GM19463 (cell line): ENCODE data around the gene PRKCZ.
"Not testable (repeated sequence)": the region's sequence is repeated elsewhere in the genome, so short reads cannot be mapped to it uniquely, and the experiment has no call there.

Source experiments
- ATAC-seq: cut with Tn5 transposase; IDR thresholded peaks from one replicate; pipeline ENCODE4 v1.9.1; 2021; ENCODE audit warnings: mild to moderate bottlenecking, moderate library complexity; ENCODE audit not compliant: unreplicated experiment

The PRKCZ gene

DNA sequence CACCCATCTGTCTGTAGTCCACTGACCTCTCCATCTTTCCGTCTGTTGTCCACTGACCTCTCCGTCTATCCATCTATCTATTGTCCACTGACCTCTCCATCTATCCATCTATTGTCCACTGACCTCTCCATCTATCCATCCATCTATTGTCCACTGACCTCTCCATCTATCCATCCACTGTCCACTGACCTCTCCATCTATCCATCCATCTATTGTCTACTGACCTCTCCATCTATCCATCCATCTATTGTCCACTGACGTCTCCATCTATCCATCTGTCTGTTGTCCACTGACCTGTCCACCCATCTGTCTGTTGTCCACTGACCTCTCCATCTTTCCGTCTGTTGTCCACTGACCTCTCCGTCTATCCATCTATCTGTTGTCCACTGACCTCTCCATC lies 97.7 kb downstream of the PRKCZ start:
- ATAC-seq: not testable (repeated sequence)

DNA sequence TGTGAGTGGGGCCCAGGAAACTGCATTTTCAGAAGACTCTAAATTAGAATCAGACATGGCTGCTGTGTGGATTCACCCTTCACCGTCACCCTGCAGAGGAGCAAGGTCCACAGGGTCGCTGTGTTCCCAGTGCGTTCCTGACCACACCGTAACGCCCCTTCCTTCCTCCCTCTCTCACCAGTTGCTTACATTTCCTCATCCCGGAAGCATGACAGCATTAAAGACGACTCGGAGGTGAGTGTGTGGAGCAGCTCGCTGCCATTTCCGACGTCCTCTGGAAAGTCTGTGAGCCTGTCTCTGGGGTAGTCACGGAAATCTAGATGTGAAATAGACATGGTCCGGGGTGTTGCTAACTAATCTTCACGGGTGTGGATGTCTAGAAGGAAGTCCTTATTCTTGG lies 98.5 kb downstream of the PRKCZ start:
- no peak for ATAC-seq

DNA sequence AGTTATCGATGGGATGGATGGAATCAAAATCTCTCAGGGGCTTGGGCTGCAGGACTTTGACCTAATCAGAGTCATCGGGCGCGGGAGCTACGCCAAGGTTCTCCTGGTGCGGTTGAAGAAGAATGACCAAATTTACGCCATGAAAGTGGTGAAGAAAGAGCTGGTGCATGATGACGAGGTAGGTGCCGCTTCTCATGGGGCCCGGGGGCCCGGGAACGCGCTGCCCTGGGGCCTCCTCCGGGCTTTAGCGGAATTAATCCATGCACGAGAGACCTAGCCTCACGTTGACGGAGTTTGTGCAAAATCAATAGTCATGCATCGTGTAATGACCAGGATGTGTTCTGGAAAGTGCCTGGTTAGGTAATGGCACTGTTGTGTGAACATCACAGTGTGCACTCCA lies 100.6 kb downstream of the PRKCZ start:
- no peak for ATAC-seq

DNA sequence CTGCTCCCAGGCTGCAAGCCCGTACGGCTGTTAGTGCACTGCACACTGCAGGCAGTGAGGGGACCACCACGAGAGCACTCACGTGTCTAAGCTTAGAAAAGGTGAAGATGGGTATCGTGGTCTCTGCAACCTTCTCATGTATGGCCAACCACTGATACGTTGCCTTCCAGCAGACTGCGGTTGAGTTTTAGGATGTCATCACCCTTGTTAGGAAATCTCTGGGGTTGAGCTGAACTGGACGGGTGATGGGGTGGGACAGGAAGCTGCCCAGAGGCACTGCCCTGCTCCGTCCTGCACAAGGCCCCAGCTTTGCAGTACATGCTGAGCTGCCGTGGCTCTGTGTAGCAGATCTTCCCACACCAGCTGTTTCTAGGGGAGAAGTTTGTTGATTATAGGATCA lies 101.0 kb downstream of the PRKCZ start:
- ATAC-seq: no peak

DNA sequence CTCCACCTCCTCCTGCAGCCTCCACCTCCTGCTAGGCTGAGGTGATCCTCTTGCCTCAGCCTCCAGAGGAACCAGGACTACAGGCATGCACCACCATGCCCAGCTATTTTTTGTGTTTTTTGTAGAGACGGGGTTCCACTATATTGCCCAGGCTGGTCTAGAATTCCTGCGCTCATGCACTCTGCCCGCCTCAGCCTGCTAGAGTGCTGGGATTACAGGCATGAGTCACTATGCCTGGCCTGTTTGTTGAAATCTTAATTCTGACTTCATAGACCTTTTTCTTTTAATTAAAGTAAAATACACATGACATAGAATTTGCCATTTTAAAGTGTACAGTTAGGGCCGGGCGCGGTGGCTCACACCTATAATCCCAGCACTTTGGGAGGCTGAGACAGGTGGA lies 101.7 kb downstream of the PRKCZ start:
- ATAC-seq: no peak

DNA sequence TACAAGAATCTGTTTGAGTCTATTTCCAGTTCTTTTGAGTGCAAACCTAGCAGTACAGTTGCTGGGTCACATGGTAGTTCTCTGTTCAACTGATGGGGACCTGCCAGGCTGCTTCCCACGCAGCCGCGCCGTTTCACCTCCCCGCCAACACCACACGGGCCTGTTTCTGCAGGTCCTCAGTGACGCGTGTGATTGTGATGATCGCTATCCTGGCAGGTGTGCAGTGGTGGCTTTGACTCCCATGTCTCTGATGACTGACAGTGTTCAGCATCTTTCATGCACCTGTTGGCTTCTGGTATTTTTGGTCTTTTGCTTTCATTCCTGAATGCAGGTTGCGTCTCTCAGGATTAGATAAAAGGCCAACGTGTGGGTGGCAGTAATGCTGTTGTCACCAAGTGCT lies 102.7 kb downstream of the PRKCZ start:
- ATAC-seq: no peak

DNA sequence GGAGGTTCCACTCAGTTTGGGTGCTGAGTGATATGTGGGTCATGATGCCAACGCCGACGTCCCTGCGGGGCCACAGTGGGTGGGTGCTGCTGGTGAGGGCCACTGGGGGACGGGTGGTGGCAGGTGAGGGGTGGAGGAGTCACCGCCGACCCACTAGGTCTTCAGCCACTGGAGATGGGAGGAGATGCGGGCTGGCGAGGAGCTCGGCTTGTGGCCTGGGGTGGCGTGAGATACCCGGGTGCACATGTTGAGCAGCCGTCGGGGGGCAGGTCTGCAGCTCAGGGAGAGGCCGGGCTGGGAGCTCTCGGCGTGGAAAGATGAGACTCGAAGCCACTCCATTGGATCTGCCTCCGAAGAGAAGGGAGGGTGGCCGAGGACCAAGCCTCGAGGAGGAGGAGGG lies 103.8 kb downstream of the PRKCZ start:
- no peak for ATAC-seq

DNA sequence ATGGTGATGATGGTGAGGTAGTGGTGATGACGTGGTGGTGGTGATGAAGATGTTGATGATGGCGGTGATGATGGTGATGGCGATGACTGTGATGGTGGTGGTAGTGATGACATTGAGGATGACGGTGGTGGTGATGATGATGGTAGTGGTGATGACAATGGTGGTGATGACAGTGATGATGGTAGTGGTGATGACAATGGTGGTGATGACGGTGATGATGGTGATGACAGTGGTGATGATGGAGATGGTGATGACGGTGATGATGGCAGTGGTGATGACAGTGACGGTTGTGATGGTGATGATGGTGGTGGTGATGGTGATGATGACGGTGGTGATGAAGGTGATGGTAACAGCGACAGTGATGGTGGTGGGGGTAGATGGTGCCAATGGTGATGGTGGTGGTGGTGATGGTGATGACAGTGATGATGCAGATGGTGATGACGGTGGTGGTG lies 105.0 kb downstream of the PRKCZ start:
- no peak for ATAC-seq

DNA sequence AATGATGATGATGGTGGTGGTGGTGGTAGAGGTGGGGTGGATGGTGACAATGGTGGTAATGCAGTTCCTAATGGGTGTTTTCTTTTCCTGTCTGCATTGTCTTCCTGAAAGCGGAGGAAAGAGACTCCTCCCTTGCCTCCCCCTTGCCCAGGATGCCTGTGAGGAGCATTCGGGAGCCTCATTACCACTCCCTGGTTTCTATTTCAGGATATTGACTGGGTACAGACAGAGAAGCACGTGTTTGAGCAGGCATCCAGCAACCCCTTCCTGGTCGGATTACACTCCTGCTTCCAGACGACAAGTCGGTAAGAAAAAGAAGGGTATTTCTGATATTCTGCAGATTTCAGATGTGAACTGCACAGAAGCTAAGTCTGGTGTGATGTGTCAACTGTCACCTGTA lies 105.6 kb downstream of the PRKCZ start:
- ATAC-seq: no peak

DNA sequence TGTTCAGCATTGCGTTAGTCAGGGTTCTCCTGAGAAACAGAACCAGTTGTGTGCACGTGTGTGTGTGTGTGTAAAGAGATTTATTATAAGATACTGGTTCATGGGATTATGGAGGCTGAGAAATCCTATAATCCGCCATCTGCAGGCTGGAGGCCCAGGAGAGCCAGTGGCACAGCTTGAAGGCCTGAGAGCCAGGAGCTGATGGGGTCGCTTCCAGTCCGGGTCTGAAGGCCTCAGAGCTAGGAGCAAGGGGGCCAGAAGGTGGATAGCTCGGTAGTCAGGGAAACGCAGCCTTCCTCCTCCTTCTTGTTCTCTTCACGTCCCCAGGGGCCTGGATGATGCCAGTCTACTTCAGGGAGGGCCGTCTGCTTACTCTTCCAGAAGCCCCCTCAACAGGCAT lies 106.7 kb downstream of the PRKCZ start:
- ATAC-seq: no peak

DNA sequence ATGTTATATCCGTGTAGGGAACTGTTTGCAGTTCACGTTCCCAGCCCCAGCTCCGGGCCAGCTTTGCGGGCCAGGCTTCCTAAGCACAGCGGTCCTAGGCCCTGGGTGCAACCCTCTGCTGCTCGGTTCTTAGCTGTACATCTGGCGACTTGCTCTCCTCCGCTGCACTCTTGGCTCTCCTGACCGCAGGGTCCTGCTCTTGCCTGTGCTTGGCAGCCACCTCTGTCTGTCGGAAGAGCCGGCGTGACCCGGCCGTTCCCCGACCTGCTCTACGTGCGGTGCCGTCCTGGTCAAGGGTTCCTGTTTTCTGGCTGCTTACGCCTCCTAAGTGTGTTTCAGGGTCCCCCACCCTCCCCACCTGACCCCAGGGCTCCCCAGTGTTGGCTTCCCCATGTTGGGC lies 107.6 kb downstream of the PRKCZ start:
- ATAC-seq: no peak

DNA sequence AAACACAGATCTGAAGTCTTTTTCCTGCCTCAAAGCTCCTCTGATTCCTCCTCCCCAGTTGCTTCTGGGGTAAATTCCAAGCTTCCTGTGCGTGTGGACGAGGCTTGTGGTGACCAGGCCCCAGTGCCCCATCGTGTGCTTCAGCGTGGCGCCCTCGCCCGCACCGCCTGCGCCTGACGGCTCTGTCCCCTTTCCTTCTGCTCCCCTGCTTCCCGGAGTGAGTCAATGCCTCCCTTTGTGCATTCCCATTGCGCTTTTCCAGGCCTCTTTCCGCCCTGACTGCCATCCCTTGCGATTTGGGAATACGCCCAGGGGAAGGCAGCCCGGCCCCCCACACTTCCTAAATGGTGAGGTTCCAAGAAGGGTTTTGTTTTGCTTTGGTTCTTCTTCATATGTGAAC lies 108.1 kb downstream of the PRKCZ start:
- ATAC-seq: no peak

DNA sequence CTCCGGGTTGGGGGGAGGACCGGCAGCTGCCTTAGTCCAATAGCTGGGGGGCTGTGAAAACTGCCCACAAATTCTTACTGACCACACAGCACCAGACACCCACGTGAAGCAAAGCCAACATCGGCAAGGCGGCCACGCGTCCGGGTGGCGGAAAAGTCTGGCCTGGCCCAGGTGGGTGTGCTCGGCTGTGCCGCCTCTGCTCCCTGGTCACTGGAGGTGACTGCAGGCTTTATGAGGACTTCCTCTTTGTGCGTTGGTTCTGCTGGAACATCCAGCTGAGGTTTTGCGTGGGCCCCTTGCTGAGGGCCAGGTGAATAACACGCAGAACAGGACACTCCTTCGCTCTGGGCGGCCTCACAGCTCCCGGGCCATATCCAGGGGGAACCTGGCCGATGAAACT lies 108.9 kb downstream of the PRKCZ start:
- no peak for ATAC-seq

DNA sequence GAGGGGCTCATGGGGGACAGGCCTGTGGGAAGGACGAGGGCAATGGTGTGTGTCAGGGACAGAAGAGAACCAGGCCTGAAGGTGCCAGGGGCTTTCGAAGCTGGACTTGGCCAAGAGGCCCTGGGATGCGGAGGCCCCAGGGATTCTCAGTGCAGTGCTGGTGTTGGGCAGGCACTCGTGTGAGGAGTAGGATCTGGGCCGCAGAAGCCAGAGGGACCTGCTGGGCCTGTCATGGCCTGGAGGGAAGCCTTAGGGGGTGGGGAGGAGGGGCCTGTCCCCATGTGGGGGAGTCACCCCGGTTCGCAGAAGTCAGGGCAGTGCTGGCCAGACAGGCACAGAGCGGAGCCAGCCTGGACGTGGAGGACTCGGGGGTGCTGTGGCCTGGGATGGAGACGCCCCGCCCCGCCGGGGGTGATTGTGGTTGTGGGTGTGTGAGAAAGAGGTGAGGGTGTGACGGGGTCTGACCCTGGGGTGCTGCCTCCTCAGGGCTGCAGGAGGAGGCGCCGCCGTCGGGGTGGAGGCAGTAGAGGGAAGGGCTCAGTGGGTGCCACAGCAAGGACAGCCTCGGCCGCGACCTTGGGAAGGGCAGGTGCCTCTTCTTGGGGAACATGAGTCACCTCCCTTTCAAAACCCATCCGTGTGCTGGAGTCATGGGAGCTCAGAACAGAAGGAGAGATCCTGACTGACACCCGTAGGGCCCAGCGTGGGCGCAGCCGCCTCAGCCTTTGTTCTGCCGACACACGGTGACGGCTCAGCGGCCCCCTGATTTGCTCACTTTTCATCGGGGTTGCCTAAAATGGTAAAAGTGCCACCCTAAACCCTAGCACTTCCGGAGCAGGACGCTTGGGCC lies 110.5 kb downstream of the PRKCZ start:
- ATAC-seq: no peak

DNA sequence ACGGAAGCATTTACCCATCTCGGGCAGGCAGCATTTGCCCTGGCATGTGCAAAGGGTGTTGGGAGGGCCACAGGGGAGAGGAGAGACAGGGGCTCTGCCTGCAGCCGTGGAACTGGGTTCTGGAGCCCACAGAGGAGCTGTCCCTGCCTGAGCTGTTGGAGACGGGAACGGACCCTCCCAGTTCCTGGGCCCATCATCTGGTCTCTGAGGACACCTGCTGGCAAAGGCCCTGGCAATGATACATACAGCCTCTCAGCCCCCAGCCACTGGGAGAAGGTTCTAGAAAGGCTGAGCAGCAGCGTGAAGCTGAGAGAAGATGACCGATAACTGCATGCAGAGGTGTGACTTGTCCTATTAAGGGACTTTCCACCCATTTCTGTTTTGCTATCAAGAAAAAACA lies 113.0 kb downstream of the PRKCZ start:
- no peak for ATAC-seq

DNA sequence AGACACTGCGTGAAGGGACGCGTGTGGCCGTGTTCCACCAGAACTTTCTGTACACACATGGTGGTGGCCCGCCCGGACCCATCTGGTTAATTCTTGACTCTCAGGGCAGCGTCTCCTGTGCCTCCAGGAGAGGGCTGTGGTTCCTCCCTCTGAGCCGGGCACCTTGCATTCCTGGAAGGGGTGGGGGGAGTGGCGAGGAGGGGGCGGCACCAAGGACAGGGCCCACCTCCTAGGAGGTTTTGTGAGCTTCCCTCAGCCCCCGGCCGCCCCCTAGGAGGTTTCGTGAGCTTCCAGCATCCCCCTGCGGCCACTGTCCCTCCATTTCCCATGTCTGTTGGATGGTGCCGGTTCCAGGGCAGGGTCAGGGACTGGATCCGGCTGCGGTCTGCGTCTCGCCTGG lies 115.4 kb downstream of the PRKCZ start:
- no peak for ATAC-seq

DNA sequence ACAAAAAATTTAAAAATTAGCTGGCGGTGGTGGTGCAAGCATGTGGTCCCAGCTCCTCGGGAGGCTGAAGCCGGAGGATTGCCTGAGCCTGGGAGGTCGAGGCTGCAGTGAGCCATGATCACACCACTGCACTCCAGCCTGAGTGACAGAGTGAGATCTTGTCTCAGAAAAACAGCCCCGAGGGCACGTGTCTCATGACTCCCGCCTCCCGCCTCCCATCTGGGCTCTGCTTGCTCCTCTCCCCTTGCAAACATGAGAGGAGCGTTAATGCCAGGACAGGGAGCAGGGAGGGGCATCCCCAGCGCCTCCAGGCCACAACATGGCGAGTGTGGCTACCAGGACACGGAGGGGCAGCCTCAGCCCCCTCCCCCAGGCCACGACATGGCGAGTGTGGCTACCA lies 116.0 kb downstream of the PRKCZ start:
- no peak for ATAC-seq

DNA sequence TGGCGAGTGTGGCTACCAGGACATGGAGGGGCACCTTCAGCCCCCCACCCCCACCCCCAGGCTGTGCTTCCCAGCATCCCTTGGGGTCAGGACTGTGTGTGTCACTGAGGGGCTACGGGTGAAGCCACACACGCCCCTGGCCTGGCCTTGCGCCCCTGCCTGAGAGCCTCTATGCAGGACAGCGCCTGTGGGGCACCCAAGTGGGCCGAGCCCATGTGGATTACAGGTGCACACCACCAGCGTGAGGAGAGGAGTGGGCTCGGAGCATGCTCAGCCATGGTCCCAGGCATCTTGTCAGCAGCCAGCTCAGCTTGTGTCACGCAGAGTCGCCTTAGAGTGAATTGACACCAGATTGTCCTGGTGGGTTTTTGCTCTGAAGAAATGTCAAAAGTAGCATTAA lies 116.5 kb downstream of the PRKCZ start:
- ATAC-seq: no peak

DNA sequence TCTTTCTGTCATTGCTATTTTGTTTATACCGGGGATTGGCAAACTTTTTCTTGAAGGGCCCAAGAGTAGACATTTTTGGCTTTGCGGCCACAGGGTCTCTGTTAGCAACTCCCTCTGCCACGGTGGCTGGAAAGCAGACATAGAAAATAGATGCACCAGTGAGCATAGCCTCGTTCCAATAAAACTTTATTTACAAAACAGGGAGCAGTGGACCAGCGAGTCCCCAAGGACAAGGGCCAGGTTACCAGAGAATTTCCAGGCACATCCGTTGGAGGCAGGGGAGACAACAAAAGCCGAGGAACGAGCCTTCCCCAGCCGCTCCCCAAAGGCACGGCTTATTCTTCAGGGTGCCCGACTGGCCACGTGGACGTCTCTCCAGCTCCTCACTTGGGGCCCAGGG lies 117.9 kb downstream of the PRKCZ start:
- no peak for ATAC-seq

DNA sequence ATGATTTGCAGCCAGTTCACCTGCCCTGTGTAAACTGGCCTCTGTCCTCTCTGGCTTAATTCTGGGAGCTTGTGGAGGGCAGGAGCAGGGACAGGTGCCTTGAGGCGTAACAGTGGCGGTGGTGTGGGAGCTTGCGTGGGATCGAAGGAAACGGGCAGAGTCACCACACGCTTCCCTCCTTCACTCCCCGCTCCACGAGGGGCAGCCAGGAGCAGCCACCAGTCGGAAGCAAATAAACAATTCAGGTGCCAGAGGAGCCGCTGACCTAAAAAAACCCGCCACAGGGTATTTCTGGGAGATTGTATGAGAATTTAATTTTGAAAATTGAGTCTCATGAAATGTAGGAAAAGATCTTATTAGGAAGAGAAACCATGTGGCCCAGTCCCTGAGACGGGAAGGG lies 118.3 kb downstream of the PRKCZ start:
- ATAC-seq: no peak

DNA sequence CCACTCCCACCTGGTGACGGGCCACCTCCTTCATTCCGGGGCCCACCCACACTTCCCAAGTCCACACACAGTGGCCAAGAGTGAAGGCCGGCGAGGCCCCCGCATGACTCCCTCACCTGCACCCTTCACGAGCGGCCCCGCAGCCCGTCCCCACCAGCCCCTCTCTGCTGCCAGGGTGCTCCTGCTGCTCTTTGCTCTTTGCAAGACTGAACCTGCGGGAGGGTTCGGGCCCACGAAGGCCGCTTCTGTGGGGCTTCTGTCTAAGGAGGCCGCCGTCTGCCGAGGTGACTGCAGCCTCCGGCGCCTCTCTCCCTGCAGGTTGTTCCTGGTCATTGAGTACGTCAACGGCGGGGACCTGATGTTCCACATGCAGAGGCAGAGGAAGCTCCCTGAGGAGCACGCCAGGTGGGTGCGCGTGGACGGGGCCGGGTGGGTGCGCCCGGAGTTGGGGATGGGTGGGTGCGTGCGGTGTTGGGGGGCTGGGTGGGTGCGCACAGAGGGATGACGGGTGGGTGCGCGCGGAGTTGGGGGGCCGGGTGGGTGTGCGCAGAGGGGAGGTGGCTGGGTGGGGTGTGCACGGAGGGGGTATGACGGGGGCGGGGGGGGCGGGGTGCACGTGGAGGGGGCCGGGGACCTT lies 119.1 kb downstream of the PRKCZ start:
- ATAC-seq: no peak

DNA sequence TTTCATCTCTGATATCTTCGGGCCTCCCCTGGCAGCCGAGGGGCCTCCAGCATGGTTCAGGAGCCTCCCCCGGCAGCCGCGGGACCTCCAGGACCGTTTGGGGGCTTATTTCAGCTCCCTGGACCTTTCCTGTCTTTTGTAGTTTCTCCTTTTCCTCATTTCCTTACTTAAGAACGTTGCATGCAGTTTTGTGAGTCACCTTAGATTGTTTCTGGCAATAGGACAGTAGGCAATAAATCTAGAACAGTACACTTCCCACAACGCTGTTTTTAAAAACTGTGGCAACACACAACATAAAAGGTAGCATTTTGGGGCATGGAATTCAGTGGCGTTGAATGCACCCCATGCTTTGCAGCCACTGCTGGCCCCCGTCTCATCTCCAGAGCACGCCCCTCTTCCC lies 120.0 kb downstream of the PRKCZ start:
- no peak for ATAC-seq

DNA sequence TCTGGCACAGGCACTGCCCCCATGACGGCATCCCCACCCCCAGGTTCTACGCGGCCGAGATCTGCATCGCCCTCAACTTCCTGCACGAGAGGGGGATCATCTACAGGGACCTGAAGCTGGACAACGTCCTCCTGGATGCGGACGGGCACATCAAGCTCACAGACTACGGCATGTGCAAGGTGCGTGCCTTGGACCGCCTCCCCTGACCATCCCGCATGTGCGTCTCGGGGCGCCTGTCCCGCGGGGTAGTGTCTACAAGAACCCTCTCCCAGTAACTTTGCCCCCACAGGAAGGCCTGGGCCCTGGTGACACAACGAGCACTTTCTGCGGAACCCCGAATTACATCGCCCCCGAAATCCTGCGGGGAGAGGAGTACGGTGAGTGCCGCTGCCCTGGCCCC lies 121.8 kb downstream of the PRKCZ start:
- ATAC-seq: no peak
